NCI-H2107 treated with DMSO at 0.1 percent for 48 hours (cell line): ENCODE data around the gene DNM1L.
A peak's percentile ranks its signal among the peaks of the same experiment; 100 is the strongest.

Experiments
- DNase-seq: peaks from one replicate; lab custom pipeline; 2025; ENCODE audit not compliant: unreplicated experiment; lab: John Stamatoyannopoulos, UW

The DNM1L gene

GRCh38 chr12:32755654-32756475 lies 76.8 kb downstream of the DNM1L start, which contains the start of gene YARS2:
Gene YARS2 (minus strand): TSS chr12:32755897. CDS start chr12:32755874, 23 bp downstream.
- DNase-seq: peak; percentile 95

GRCh38 chr12:32756476-32757066 lies 77.5 kb downstream of the DNM1L start:
- DNase-seq: no peak

- DNase-seq: no peak
Observed at GRCh38 chr12:32757157-32757556, 78.1 kb downstream of the DNM1L start.

- no peak for DNase-seq
Observed at GRCh38 chr12:32761716-32762115, 82.6 kb downstream of the DNM1L start.

- peak; percentile 79 for DNase-seq
Observed at GRCh38 chr12:32765906-32766305, 86.8 kb downstream of the DNM1L start.

- DNase-seq: no peak
Observed at GRCh38 chr12:32768518-32768917, 89.4 kb downstream of the DNM1L start.

- no peak for DNase-seq
Observed at GRCh38 chr12:32770141-32770540, 91.0 kb downstream of the DNM1L start.

GRCh38 chr12:32773691-32774090 lies 94.6 kb downstream of the DNM1L start:
- no peak for DNase-seq

GRCh38 chr12:32776258-32776657 lies 97.2 kb downstream of the DNM1L start:
- no peak for DNase-seq

- no peak for DNase-seq
Observed at GRCh38 chr12:32777159-32777558, 98.1 kb downstream of the DNM1L start.

GRCh38 chr12:32777691-32778175 lies 98.6 kb downstream of the DNM1L start:
- DNase-seq: no peak

GRCh38 chr12:32780071-32780470 lies 101.0 kb downstream of the DNM1L start:
- no peak for DNase-seq

GRCh38 chr12:32783029-32783428 lies 103.9 kb downstream of the DNM1L start:
- DNase-seq: no peak

GRCh38 chr12:32785557-32785956 lies 106.5 kb downstream of the DNM1L start:
- no peak for DNase-seq

- DNase-seq: no peak
Observed at GRCh38 chr12:32788405-32788804, 109.3 kb downstream of the DNM1L start.

- no peak for DNase-seq
Observed at GRCh38 chr12:32789446-32789845, 110.3 kb downstream of the DNM1L start.

GRCh38 chr12:32789916-32790315 lies 110.8 kb downstream of the DNM1L start:
- no peak for DNase-seq

- DNase-seq: no peak
Observed at GRCh38 chr12:32794281-32794680, 115.2 kb downstream of the DNM1L start.
